HL-60 (cell line): ENCODE measurements around the gene EFHC1.

Experiments
- DNase-seq, 2 experiments: peaks; one replicate each; pipeline ENCODE4 v3.0.0-alpha.2; 2010 to 2020; ENCODE audit warnings: low read depth in 1 of 2, low spot score in 1 of 2
- H3K27ac ChIP-seq: fragments of 250-450 bp; sonication (Bioruptor Pico); replicated peaks from 2 replicates; pipeline ENCODE4 v1.5.1; 2020; ENCODE audit warnings: mild to moderate bottlenecking, moderate library complexity
- H3K27me3 ChIP-seq: fragments of 250-450 bp; sonication (Bioruptor Pico); 2 replicates; pipeline ENCODE4 v1.5.1; 2021; ENCODE audit warnings: mild to moderate bottlenecking, moderate library complexity; ENCODE audit not compliant: insufficient read depth, poor library complexity, severe bottlenecking
- H3K4me3 ChIP-seq: replicated peaks from 2 replicates; pipeline ENCODE4 v1.5.1; 2011; ENCODE audit warnings: mild to moderate bottlenecking, control low read depth, low read length; ENCODE audit not compliant: insufficient read depth
- CTCF ChIP-seq: IDR thresholded peaks from one replicate; pipeline ENCODE4 v1.5.1; 2011; ENCODE audit warnings: low read length, control low read depth, inconsistent platforms; ENCODE audit not compliant: insufficient read depth
- GABPA ChIP-seq: IDR thresholded peaks from 2 replicates; pipeline ENCODE4 v1.6.1; 2012; ENCODE audit warnings: low read depth
- POLR2AphosphoS5 ChIP-seq: IDR thresholded peaks from 2 replicates; pipeline ENCODE4 v1.6.1; 2012; ENCODE audit warnings: low read depth
- REST ChIP-seq: IDR thresholded peaks from 2 replicates; pipeline ENCODE4 v1.6.1; 2012; ENCODE audit warnings: low read depth; ENCODE audit not compliant: insufficient replicate concordance
- SPI1 ChIP-seq: IDR thresholded peaks from 2 replicates; pipeline ENCODE4 v1.6.1; 2012; ENCODE audit warnings: low read depth, mild to moderate bottlenecking, borderline replicate concordance

The EFHC1 gene

GRCh38 chr6:52550014-52550575, 130.0 kb downstream of the EFHC1 start:
- Histone ChIP-seq H3K4me3 (no peak overlapping the region), H3K27ac (no peak overlapping the region)
- TF ChIP-seq POLR2AphosphoS5 (no peak), REST (no peak), CTCF (no peak), SPI1 (no peak), GABPA (no peak)

GRCh38 chr6:52550870-52551269, 130.7 kb downstream of the EFHC1 start:
- Histone ChIP-seq H3K27me3 (no peaks in the 10 kb centered on the region), H3K4me3 (no peak overlapping the region), H3K27ac (no peak overlapping the region)
- TF ChIP-seq SPI1: no peak
- no peak for TF ChIP-seq GABPA
- TF ChIP-seq REST: no peak
- no peak for TF ChIP-seq CTCF
- TF ChIP-seq POLR2AphosphoS5: no peak
- DNase-seq: no peak

More at GRCh38 chr6:52550014-52550575, 130.0 kb downstream of the EFHC1 start:
- H3K27me3 ChIP-seq: no peaks in the 10 kb centered on the region
- no peak for DNase-seq

- no peak overlapping the region for H3K27ac ChIP-seq
Measured at GRCh38 chr6:52551483-52552277, 131.5 kb downstream of the EFHC1 start.

More at GRCh38 chr6:52551483-52552277, 131.5 kb downstream of the EFHC1 start:
- TF ChIP-seq REST (no peak), CTCF (no peak), POLR2AphosphoS5 (no peak), SPI1 (no peak)
- no peak overlapping the region for H3K4me3 ChIP-seq
- no peaks in the 10 kb centered on the region for H3K27me3 ChIP-seq
- no peak for DNase-seq
